GM19438 (cell line): ENCODE measurements around the gene GRK5.

Source experiments
- ATAC-seq: cut with Tn5 transposase; IDR thresholded peaks from one replicate; pipeline ENCODE4 v1.9.1; 2021; ENCODE audit warnings: low read depth; ENCODE audit not compliant: unreplicated experiment

The GRK5 gene

GRCh38 chr10:119352807-119353206 is 145.4 kb downstream of the GRK5 start:
- no peak for ATAC-seq

DNA sequence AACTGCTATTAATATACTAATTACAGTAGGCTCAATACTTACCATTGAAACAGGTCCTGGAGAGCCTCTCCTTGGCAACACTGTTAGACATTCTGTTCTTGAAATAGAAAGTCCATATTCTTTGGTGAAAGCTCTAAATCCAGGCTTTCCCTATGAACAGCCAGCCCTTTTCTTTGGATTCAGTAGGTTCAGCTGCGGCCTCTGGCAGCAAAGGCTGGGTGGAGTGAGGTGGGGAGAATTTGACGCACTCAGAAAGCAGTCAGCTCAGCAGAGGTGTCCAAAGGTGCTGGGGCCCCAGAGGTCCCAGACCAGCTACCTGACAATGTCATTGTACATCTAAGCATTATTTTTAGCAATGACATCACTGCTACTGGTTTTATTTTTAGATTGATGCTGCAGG is 146.1 kb downstream of the GRK5 start:
- no peak for ATAC-seq

DNA sequence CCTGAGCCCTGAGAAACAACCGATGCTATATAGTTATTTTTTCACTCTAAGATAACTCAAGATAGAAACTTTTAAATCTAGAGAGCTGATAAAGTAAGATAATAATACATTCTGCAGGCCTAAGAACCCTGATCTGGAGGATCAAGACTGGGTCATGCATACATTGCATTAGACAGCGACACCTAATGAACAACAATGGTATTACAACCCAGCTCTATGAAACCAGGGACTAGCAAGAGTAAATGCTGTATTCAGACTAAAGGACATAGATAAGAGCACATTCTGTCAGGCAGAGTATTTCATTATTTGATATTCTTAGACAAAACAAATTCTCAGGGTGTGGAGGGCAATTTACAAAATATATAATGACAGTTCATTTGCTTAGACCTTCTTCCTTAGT is 148.6 kb downstream of the GRK5 start:
- ATAC-seq, result no peak

DNA sequence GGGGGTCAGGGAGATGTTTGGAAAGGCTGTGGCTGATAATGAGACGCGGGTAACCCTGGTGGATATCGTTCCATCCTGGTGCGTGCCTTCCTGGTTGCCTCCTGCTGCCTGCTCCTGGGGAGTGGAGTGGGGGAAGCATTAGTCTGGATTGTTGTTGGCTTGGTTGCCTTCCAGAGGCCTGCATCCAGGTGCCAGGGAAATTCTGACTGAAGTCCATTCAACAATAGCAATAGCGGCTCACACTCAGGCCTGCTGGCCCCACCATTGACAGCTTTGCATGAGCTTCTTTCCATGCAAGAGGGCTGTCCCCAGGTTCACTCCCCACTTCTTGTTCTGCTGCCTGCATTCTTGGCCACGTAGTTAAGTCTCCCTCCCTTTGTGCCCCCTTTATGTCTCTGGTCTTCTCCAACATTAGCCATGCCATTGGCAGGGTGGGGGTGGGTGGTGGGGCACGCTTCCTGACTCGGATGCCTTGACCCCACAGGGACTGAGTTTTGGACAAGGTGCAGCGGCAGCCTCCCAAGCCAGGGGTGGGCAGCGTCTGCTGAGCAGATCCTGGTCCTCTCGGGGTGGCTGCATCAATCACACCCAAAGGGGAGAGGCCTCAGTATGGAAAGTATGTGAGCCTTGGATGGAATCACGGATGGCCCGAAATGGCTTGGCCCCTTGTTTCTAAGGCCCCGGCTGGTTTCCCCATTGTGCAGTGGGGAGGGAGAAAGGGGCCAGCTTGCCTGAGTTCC is 150.2 kb downstream of the GRK5 start:
- ATAC-seq, result no peak

DNA sequence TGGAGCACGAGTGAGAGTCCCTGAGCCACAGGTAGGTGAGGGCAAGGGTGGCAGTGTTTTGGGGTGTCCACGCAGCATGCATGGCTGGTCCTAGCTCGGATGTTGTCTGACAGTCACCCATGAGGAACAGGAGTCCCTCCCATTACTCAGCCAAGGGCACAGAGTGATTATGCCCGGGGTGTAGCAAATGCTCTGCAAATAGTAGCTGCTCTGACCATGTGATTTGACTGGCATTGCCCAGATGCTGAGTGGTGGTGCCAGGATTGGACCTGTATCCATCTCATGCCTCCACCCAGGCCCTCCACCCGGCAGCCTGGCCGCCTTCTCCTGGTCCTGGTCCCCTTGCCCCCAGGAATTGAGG is 150.8 kb downstream of the GRK5 start:
- no peak for ATAC-seq

- ATAC-seq, result no peak
Measured at GRCh38 chr10:119358567-119358966, 151.2 kb downstream of the GRK5 start.

GRCh38 chr10:119359025-119359424 is 151.7 kb downstream of the GRK5 start:
- ATAC-seq, result no peak

- no peak for ATAC-seq
Measured at GRCh38 chr10:119360181-119360921, 153.0 kb downstream of the GRK5 start.

- no peak for ATAC-seq
Measured at GRCh38 chr10:119361037-119361436, 153.7 kb downstream of the GRK5 start.

- no peak for ATAC-seq
Measured at GRCh38 chr10:119362122-119362521, 154.8 kb downstream of the GRK5 start.

DNA sequence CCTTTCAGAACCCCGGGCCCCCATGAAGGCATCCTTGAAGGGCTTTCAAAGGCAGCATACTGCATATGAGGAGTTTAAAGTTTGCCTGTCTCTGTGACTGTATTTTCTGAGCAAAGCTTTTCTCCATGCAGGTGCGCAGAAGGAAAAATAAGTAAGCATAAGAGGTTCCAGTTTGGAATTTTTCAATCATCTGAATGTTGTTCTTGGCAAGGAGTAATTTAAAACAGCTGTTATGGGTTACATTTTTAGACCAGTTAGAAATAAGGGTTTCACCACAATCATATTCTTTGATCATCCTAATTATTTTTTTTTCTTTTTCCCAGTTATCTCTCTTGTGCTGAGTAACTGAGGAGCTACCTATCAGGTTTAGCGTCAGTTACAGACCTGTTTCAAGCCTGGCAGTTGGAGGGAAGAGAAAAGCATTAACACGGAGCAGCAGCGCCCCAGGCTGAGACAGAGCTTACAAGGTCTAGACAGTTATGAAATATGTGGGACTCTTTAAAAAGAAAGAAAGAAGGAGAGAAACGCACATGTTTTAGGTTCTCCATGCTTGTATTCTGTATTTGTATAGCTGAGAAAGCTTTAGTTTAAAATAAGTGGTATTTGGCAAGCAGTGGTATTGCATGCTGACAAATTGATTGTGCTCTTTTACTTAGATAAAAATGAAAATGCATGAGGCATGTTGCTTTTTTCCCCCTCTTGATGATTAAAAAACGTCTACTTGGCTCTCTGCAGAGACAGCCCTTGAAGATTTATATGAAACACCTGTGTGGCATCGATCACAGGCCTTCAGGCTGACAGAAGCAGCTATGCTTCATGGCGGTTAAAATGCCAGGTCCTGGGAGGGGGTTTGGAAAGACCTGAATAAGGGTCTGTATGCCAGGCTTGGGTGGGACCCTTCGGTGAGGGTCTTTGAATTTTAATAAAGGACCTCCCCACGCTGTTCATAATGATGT is 157.6 kb downstream of the GRK5 start:
- ATAC-seq, result no peak

- no peak for ATAC-seq
Measured at GRCh38 chr10:119365773-119366599, 158.6 kb downstream of the GRK5 start.

DNA sequence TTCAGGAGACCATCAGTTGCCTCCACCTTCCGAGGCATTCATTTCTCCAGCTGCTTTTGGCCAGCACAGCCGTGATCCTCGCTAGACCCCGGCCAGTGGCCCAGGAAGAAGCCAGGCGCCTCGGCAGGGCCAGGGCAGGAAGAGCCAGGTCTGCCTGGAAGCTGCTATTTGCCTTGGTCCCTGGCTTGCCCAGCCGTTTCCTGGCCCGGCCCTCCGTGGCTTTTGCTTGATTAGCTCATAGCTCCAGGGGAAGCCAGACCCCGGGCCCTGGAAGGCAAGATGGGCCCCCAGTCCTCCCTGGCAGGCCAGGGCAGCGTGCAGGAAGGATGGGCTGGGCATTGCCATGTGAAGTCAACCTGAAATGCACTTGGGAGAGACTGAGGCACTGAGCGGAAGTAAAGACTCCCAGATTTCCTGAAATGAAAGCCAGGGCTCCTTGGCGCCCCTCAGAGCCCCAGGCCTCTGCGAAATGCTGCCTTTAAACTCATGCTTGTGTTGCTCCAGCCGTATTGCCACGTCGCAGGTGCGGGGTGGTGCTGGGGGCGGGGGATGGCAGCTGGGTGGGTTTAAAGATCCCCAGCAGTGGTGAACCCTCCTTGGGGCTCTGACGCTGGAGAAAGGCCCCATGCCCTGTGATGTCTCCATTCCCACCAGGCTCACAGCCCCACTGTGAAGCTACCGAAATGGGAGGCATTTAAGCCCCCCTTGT is 160.6 kb downstream of the GRK5 start:
- ATAC-seq, result no peak

GRCh38 chr10:119368581-119368980 is 161.2 kb downstream of the GRK5 start:
- ATAC-seq, result no peak

DNA sequence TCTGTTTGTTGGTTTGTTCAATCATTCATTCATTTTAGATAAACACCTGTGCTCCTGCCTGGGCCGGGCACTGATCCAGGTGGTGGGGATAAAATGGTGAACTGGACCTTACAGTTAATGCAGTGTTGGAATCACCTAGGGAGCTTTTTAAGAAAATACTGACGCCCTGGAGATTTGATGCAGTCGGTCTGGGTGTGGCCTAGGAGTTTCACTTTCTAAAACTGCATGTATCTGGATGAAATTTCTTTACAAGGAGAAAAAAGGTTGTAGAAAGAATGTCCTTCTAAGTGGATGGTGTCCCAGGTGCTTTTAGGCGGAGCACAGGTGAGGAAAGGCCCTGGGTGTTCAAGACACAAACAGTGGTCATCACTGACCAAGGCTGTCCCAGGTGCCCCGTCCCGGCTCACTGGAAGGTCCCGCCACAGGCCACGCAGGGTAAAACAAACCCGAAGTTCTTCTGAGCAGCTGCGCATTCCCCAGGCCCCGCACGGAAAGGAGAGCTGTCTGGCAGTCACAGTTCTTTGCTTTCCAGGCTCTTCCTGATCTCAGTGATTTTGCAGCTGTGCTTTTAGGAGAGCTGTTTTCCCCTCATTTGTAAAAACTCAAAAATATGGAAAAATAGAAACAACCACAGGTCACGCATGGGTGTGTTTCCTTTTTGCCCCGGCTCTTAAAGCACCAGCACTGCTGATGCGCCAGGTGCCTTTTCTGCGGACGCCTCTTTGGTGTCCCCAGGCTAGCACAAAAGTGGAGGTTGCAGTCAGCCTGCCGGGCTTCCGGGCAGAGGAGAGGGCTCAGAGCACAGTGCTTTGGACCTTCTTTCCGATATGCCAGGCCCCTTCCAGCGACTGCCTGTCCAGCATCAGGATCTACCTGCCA is 161.9 kb downstream of the GRK5 start:
- peak; percentile 81 for ATAC-seq

DNA sequence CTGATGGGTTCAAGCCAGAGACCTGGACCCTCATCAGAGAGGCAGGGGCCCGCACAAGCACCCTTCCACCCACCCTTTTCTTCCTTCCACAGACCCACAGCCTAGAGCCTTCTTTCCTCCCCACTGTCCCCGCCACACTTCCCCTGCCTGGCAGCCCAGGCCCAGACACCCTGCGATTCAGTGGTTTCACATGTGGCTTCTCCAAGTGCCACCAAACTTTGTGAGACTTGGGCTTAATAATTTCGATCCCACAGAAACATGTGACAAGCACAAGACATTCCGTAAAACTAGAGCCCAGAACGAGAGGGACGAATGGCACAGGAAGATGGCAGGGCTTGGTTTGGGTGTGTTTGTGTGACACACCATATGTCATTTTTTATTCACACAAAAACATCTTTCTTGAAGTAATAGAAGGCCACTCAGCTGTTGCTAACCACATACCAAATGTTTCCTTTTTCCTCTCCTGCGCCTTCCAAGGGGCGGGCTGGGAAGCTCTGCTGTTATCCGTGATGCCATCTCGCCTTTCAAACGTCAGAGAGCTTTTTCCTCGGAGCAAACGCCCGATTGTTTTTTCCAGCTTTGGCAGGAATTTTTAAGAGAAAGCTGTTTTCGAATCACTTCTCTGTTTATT is 162.9 kb downstream of the GRK5 start:
- ATAC-seq, result peak; percentile 4

- ATAC-seq, result no peak
Measured at GRCh38 chr10:119370972-119371703, 163.8 kb downstream of the GRK5 start.
